NCI-H526 (cell line): Measurements from ENCODE around the gene CSTPP1.
"Not testable (repeated sequence)": the region's sequence is repeated elsewhere in the genome, so short reads cannot be mapped to it uniquely, and the experiment has no call there.

ENCODE experiments used
- DNase-seq, 2 experiments: peaks; one replicate each; lab custom pipeline; 2025; lab: John Stamatoyannopoulos, UW

CSTPP1 gene

GRCh38 chr11:47181271-47181670 lies 244.7 kb downstream of the CSTPP1 start:
- no peak for DNase-seq

GRCh38 chr11:47182380-47182779 lies 245.8 kb downstream of the CSTPP1 start:
- no peak for DNase-seq

- no peak for DNase-seq
Observed at GRCh38 chr11:47183031-47183856, 246.7 kb downstream of the CSTPP1 start.

- DNase-seq, result no peak
Observed at GRCh38 chr11:47183969-47184368, 247.4 kb downstream of the CSTPP1 start.

GRCh38 chr11:47184711-47185304 lies 248.2 kb downstream of the CSTPP1 start:
- peak in 1 of 2 experiments; percentile 34 for DNase-seq

- peak in 1 of 2 experiments; percentile 36 for DNase-seq
Observed at GRCh38 chr11:47185305-47186075, 248.9 kb downstream of the CSTPP1 start.

GRCh38 chr11:47186076-47186699 lies 249.6 kb downstream of the CSTPP1 start, which contains the start of gene PACSIN3:
Gene PACSIN3, minus strand, starts transcription at chr11:47186434. Its CDS starts 3,707 bp downstream, at chr11:47182727.
- DNase-seq, result peak in 1 of 2 experiments; percentile 70

- peak in 1 of 2 experiments; percentile 66 for DNase-seq
Observed at GRCh38 chr11:47186700-47187695, 250.4 kb downstream of the CSTPP1 start.

- no peak for DNase-seq
Observed at GRCh38 chr11:47187723-47188122, 251.2 kb downstream of the CSTPP1 start.

- DNase-seq, result no peak
Observed at GRCh38 chr11:47188259-47188658, 251.7 kb downstream of the CSTPP1 start.

- no peak for DNase-seq
Observed at GRCh38 chr11:47189100-47189834, 252.7 kb downstream of the CSTPP1 start.

- not testable (repeated sequence) for DNase-seq
Observed at GRCh38 chr11:47191137-47191536, 254.6 kb downstream of the CSTPP1 start.

GRCh38 chr11:47192111-47192510 lies 255.6 kb downstream of the CSTPP1 start:
- DNase-seq, result no peak

- DNase-seq, result not testable (repeated sequence)
Observed at GRCh38 chr11:47198161-47198560, 261.6 kb downstream of the CSTPP1 start.

- no peak for DNase-seq
Observed at GRCh38 chr11:47201015-47201414, 264.5 kb downstream of the CSTPP1 start.

GRCh38 chr11:47202576-47202975 lies 266.0 kb downstream of the CSTPP1 start:
- DNase-seq, result no peak

- no peak for DNase-seq
Observed at GRCh38 chr11:47204637-47204989, 268.1 kb downstream of the CSTPP1 start.

GRCh38 chr11:47206577-47206976 lies 270.0 kb downstream of the CSTPP1 start:
- not testable (repeated sequence) for DNase-seq

GRCh38 chr11:47207459-47207858 lies 270.9 kb downstream of the CSTPP1 start:
- DNase-seq, result no peak

GRCh38 chr11:47208008-47208552 lies 271.5 kb downstream of the CSTPP1 start:
- DNase-seq, result not testable (repeated sequence)
